Measurements from ENCODE around the gene VPS11. TPM values are rescaled to one million over a fixed set of nuclear protein-coding genes. Genes with fewer than 3 reads are reported as not detected.
"Not testable (repeated sequence)": the region's sequence is repeated elsewhere in the genome, so short reads cannot be mapped to it uniquely, and the experiment has no call there.

Gene VPS11
- total RNA-seq, 1 experiment from 2014 or later: 17.5 TPM

DNA sequence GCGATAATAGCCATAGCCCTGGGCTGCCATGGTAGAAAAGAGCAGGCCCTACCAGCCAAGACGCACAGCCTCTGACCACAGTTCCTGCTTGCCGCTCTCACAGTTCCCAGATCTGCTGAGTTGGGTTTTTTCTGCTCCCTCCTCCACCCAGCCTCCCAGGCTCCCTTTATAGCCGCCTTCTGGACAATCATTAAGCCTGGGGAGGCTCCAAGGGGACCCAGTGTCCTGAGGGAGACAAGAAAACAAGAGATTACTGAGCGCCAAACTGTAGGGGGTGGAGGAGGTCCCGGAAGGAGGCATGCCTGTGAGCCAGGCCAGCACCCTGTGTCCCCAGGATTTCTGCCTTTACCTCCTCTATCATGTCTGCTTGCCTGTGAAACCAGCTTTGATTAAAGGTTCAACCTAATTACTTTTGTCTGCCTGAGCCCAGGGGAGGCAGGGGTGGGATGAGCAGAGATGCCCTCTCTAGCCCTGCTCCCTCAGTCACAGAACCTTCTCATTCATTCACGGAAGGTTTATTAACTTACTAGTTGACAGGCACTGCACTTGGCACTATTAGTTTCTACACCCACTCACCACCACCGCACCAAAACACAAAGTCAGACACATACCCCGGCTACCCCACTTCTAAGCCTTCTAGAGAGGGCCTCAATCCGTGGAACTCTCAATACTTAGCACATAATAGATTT lies 38.1 kb upstream of the VPS11 start:
- peak; percentile 52 for DNase-seq
- Histone ChIP-seq H3K27me3 (ENCODE audit: control insufficient read depth, insufficient read depth, low read length) (no peaks in the 10 kb centered on the region), H3K36me3 (replicated peaks; ENCODE audit: control insufficient read depth, insufficient read depth, low read length) (peaks cover 39% of the 10 kb centered on the region), H3K4me3 (ENCODE audit: insufficient read depth, low read depth, low read length) (peak overlapping the region; percentile 96)

DNA sequence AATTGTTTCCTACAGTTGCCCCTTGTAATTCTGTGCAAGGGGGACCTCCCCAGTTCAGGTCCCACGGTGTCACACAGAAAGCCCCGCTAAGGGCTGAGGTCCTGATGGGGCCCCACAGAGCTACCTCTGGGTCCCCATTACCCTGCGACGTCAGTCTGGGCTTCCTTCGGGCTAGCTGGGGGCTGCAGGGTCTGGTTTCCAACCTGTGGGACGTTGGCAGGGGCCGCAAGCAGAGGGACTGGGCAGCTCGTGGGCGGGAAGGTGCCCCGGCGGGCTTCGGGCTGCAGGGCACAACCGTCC lies 37.6 kb upstream of the VPS11 start:
- Histone ChIP-seq H3K36me3 (replicated peaks; ENCODE audit: control insufficient read depth, insufficient read depth, low read length) (peaks cover 35% of the 10 kb centered on the region), H3K27me3 (ENCODE audit: control insufficient read depth, insufficient read depth, low read length) (no peaks in the 10 kb centered on the region), H3K4me3 (ENCODE audit: insufficient read depth, low read depth, low read length) (peak overlapping the region; percentile 96)
- DNase-seq: no peak

- peak; percentile 99 for DNase-seq
- no peaks in the 10 kb centered on the region for H3K27me3 ChIP-seq (ENCODE audit: control insufficient read depth, insufficient read depth, low read length)
- H3K36me3 ChIP-seq (replicated peaks; ENCODE audit: control insufficient read depth, insufficient read depth, low read length): peaks cover 31% of the 10 kb centered on the region
- peak within 1 kb of the TSS; percentile 96 for H3K4me3 ChIP-seq (ENCODE audit: insufficient read depth, low read depth, low read length)
These were observed 37.1 kb upstream of the VPS11 start, which contains the start of gene SLC37A4 for GRCh38 chr11:119030329-119031047. SLC37A4 (minus strand) TSS chr11:119030877.

DNA sequence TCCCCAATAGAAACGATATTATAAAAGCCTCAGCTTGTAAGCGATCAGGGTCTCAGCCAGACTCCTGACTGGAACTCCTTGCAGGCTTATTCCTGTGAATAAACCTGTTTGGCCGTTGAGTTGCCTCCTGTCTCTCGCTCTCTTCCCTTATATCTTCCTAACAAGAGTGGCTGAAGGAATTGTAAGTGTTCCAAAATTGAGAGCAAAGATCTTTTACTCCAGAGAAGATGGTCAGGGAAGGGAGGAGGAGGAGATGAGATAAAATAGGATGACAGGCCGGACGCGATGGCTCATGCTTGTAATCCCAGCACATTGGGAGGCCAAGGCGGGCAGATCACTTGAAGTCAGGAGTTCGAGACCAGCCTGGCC lies 35.7 kb upstream of the VPS11 start:
- Histone ChIP-seq H3K36me3 (replicated peaks; ENCODE audit: control insufficient read depth, insufficient read depth, low read length) (peaks cover 22% of the 10 kb centered on the region), H3K4me3 (ENCODE audit: insufficient read depth, low read depth, low read length) (no peak overlapping the region)
- no peak for DNase-seq

GRCh38 chr11:119033421-119033820 lies 34.2 kb upstream of the VPS11 start:
- not testable (repeated sequence) for H3K36me3 ChIP-seq (replicated peaks; ENCODE audit: control insufficient read depth, insufficient read depth, low read length); H3K4me3 ChIP-seq (ENCODE audit: insufficient read depth, low read depth, low read length); H3K27me3 ChIP-seq (ENCODE audit: control insufficient read depth, insufficient read depth, low read length); DNase-seq

More for the DNA sequence above, 35.7 kb upstream of the VPS11 start:
- H3K27me3 ChIP-seq (ENCODE audit: control insufficient read depth, insufficient read depth, low read length): no peaks in the 10 kb centered on the region

GRCh38 chr11:119034813-119035212 lies 32.8 kb upstream of the VPS11 start:
- H3K36me3 ChIP-seq (replicated peaks; ENCODE audit: control insufficient read depth, insufficient read depth, low read length): no peaks in the 10 kb centered on the region

DNA sequence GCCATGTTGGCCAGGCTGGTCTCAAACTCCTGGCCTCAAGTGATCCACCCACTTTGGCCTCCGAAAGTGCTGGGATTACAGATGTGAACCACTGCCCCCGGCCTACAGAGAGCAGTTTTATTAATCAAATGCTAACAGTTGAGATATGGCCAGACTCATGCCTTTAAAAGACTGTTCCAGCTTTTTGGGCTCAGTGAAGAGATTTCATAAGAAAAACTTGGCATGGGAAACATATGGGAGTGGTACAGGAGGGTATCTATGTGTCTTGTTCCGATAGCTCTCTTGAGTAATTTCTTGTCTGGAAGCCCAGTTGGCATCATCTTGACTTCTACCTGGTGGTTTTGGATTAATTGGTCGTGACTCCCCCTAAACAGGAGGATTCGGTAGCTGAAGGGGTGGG lies 28.7 kb upstream of the VPS11 start:
- Histone ChIP-seq H3K4me3 (ENCODE audit: insufficient read depth, low read depth, low read length) (no peak overlapping the region), H3K36me3 (replicated peaks; ENCODE audit: control insufficient read depth, insufficient read depth, low read length) (no peaks in the 10 kb centered on the region), H3K27me3 (ENCODE audit: control insufficient read depth, insufficient read depth, low read length) (no peaks in the 10 kb centered on the region)
- no peak for DNase-seq

More at GRCh38 chr11:119034813-119035212, 32.8 kb upstream of the VPS11 start:
- DNase-seq: no peak
- Histone ChIP-seq H3K4me3 (ENCODE audit: insufficient read depth, low read depth, low read length) (no peak overlapping the region), H3K27me3 (ENCODE audit: control insufficient read depth, insufficient read depth, low read length) (no peaks in the 10 kb centered on the region)

DNA sequence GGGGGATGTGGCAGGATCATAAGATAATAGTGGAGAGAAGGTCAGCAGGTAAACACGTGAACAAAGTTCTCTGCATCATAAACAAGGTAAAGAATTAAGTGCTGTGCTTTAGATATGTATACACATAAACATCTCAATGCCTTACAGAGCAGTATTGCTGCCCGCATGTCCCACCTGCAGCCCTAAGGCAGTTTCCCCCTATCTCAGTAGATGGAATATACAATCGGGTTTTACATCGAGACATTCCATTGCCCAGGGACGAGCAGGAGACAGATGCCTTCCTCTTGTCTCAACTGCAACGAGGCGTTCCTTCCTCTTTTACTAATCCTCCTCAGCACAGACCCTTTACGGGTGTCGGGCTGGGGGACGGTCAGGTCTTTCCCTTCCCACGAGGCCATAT lies 28.1 kb upstream of the VPS11 start:
- not testable (repeated sequence) for DNase-seq; H3K4me3 ChIP-seq (ENCODE audit: insufficient read depth, low read depth, low read length)

DNA sequence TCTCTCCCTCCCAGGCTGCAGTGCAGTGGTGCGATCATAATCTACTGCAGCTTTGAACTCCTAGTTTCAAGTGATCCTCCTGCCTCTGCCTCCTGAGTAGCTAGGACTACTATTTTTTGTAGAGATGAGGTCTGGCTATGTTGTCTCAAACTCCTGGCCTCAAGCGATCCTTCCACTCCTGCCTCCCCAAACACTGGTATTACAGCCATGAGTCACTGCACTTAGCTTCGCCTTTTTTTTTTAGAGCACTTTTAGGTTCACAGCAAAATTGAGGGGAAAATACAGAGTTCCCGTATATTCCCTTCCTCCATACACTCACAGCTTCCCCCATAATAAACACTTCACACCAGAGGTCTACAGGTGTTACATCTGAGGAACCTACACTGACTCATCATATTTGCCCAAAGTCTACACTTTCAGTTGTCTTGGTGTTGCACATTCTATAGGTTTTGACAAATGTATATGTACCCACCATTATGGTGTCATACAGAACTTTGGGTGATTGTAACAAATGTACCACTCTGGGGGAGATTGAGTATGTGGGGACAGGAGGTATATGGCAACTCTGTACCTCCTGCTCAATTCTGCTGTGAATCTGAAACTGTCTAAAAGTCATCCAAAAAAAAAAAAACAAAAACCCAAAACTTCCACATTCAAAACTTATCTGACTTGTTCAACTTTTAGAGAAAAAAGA lies 25.6 kb upstream of the VPS11 start:
- Histone ChIP-seq H3K4me3 (ENCODE audit: insufficient read depth, low read depth, low read length) (no peak overlapping the region), H3K36me3 (replicated peaks; ENCODE audit: control insufficient read depth, insufficient read depth, low read length) (peaks cover 14% of the 10 kb centered on the region), H3K27me3 (ENCODE audit: control insufficient read depth, insufficient read depth, low read length) (no peaks in the 10 kb centered on the region)
- no peak for DNase-seq

More for the DNA sequence above, 28.1 kb upstream of the VPS11 start:
- H3K36me3 ChIP-seq (replicated peaks; ENCODE audit: control insufficient read depth, insufficient read depth, low read length); H3K27me3 ChIP-seq (ENCODE audit: control insufficient read depth, insufficient read depth, low read length): not testable (repeated sequence)

- Histone ChIP-seq H3K36me3 (replicated peaks; ENCODE audit: control insufficient read depth, insufficient read depth, low read length) (peaks cover 21% of the 10 kb centered on the region), H3K4me3 (ENCODE audit: insufficient read depth, low read depth, low read length) (no peak overlapping the region), H3K27me3 (ENCODE audit: control insufficient read depth, insufficient read depth, low read length) (no peaks in the 10 kb centered on the region)
- no peak for DNase-seq
These were observed 24.7 kb upstream of the VPS11 start for GRCh38 chr11:119042927-119043326.

- DNase-seq: peak; percentile 78
- Histone ChIP-seq H3K27me3 (ENCODE audit: control insufficient read depth, insufficient read depth, low read length) (no peaks in the 10 kb centered on the region), H3K36me3 (replicated peaks; ENCODE audit: control insufficient read depth, insufficient read depth, low read length) (peaks cover 37% of the 10 kb centered on the region), H3K4me3 (ENCODE audit: insufficient read depth, low read depth, low read length) (no peak overlapping the region)
These were observed 22.9 kb upstream of the VPS11 start for GRCh38 chr11:119044708-119045107.

DNA sequence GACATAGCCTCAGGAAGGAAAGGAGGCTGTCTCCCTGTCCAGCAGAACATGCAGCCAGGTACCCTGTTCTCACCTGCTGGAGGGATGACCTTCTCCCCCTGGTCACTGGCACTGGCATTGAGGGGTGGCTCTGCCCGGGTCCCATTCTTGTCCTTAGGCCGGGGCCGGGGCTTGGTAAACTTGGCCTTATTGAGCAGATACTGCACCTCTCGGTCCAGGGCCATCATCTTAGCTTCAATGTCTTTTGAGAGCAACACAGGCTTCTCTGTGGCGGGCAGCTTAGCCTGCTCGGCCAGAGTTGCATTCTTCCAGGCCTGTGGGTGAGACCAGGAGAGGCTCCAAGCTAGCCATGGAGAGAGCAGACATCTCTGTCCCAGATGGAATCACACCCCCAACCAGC lies 21.1 kb upstream of the VPS11 start:
- no peak for DNase-seq
- peaks cover 44% of the 10 kb centered on the region for H3K36me3 ChIP-seq (replicated peaks; ENCODE audit: control insufficient read depth, insufficient read depth, low read length)

DNA sequence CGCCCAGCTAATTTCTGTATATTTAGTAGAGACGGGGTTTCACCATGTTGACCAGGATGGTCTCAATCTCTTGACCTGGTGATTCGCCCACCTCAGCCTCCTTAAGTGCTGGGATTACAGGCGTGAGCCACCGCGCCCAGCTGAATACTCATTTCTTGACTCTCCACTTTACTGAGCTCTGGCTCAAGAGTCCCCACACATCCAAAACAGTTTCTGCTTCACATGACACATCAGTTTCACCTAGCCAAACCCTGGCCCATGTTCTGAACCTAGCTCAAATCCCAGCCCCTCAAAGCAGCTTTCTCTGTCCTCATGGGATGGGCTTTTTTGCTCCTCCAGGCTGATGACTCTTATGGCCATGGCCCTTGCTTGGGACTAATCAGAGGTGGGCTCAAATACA lies 20.4 kb upstream of the VPS11 start:
- H3K36me3 ChIP-seq (replicated peaks; ENCODE audit: control insufficient read depth, insufficient read depth, low read length): peaks cover 52% of the 10 kb centered on the region
- H3K4me3 ChIP-seq (ENCODE audit: insufficient read depth, low read depth, low read length): no peak overlapping the region
- no peaks in the 10 kb centered on the region for H3K27me3 ChIP-seq (ENCODE audit: control insufficient read depth, insufficient read depth, low read length)
- no peak for DNase-seq

More for the DNA sequence above, 21.1 kb upstream of the VPS11 start:
- H3K27me3 ChIP-seq (ENCODE audit: control insufficient read depth, insufficient read depth, low read length): no peaks in the 10 kb centered on the region
- no peak overlapping the region for H3K4me3 ChIP-seq (ENCODE audit: insufficient read depth, low read depth, low read length)

DNA sequence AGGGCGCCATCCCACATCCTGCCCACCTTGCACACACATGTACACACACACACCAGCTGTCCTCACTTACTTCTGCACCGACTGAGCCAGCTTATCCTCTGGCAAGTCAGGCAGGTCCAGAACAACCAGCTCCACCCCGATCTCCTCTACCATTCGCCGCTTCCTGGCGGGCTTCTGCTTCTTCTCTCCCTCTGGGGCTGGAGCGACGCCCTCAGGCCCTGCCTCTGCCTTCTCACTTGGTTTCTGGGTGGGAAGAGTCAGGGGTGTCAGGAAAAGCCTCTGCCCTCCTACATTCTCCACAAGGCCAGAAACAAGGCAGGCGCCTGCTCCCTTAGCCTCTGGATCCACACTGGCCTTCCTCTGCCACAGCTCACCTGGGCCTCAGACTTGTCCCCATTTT lies 19.0 kb upstream of the VPS11 start:
- Histone ChIP-seq H3K4me3 (ENCODE audit: insufficient read depth, low read depth, low read length) (no peak overlapping the region), H3K27me3 (ENCODE audit: control insufficient read depth, insufficient read depth, low read length) (no peaks in the 10 kb centered on the region), H3K36me3 (replicated peaks; ENCODE audit: control insufficient read depth, insufficient read depth, low read length) (peaks cover 63% of the 10 kb centered on the region)
- no peak for DNase-seq

- H3K4me3 ChIP-seq (ENCODE audit: insufficient read depth, low read depth, low read length): no peak overlapping the region
- DNase-seq: no peak
- H3K36me3 ChIP-seq (replicated peaks; ENCODE audit: control insufficient read depth, insufficient read depth, low read length): peaks cover 67% of the 10 kb centered on the region
- H3K27me3 ChIP-seq (ENCODE audit: control insufficient read depth, insufficient read depth, low read length): no peaks in the 10 kb centered on the region
These were observed 18.5 kb upstream of the VPS11 start for GRCh38 chr11:119049081-119049480.

All from H7 (cell line).